Psoas muscle (tissue), 8 donors: Measurements from ENCODE around the gene APH1A. TPM values are rescaled to one million over a fixed set of nuclear protein-coding genes. Genes with fewer than 3 reads are reported as not detected.
A peak's percentile ranks its signal among the peaks of the same experiment; 100 is the strongest.

Experiments used
- ATAC-seq, 4 donors: fragments of 200-7000 bp; cut with Tn5 transposase; one replicate each; pipeline ENCODE4 v1.9.1; 2020; ENCODE audit warnings: moderate library complexity in 3 of 4, mild to moderate bottlenecking in 2 of 4
- DNase-seq, 2 donors: peaks; one replicate each; pipeline ENCODE4 v3.0.0-alpha.2; 2020
- H3K27ac ChIP-seq: fragments of 200-600 bp; one replicate; pipeline ENCODE4 v1.8.0; 2022
- H3K27me3 ChIP-seq, 3 donors: fragments of 200-600 bp in 1 of 3; one replicate each; pipeline versions ENCODE4 v1.6.1 to v1.8.0; 2013 to 2022; ENCODE audit warnings: low read length in 2 of 3, mild to moderate bottlenecking in 2 of 3, moderate library complexity in 1 of 3; ENCODE audit not compliant: insufficient read depth in 3 of 3
- H3K36me3 ChIP-seq, 2 donors: fragments of 200-600 bp in 1 of 2; one replicate each; pipeline versions ENCODE4 v1.6.1 to v1.8.0; 2013 to 2022; ENCODE audit warnings: low read depth in 1 of 2, mild to moderate bottlenecking in 1 of 2, moderate library complexity in 1 of 2; ENCODE audit not compliant: insufficient read depth in 1 of 2
- H3K4me1 ChIP-seq: fragments of 200-600 bp; one replicate; pipeline ENCODE4 v1.8.0; 2022
- H3K4me3 ChIP-seq: fragments of 200-600 bp; one replicate; pipeline ENCODE4 v1.8.0; 2022; ENCODE audit warnings: mild to moderate bottlenecking
- H3K9me3 ChIP-seq: fragments of 200-600 bp; one replicate; pipeline ENCODE4 v1.8.0; 2022
- CTCF ChIP-seq: fragments of 200-600 bp; IDR thresholded peaks from one replicate; pipeline ENCODE4 v1.8.0; 2022; ENCODE audit warnings: antibody characterized with exemption
- WGBS, 3 donors: extraction: QIAGEN DNeasy Blood & Tissue Kit; methylation state at CpG; one replicate each; pipeline versions ENCODE4 v1.1.6 to v1.1.7; 2013; 5-methylcytosine and 5-hydroxymethylcytosine counted together
- intact Hi-C, 2 donors: fragments of 100-400 bp; cut with DNase I; formaldehyde crosslinking; loops; one replicate each; pipeline versions ENCODE4 v1.11.0 to v1.14.2; 2022
- polyA plus RNA-seq, 3 donors: library from polyadenylated mRNA; stranded (reverse); fragments of 200-250 nt; gene quantifications; one replicate each; pipeline ENCODE4 v1.2.3, GENCODE V29; 2013
- total RNA-seq, 4 donors: library from RNA; stranded (reverse); fragmentation: NEBNext Ultra II Directional in 2 of 4; extraction: Animal tissue kit (Norgen Biotek cat#: 25700) in 2 of 4; gene quantifications; one replicate each; pipeline versions ENCODE4 v1.2.1 to v1.2.4, GENCODE V29; 2021 to 2023
- donor health status: healthy with polysubstance abuse.
- donor health status: DM: no; HTN: no; CAD: no; lungs with moderate emphysema.
- donor health status: Bipolar disorder and iron deficiency.
- donor health status: healthy.
- donor health status: DM: yes; HTN: yes; CAD: no.
- donor health status: DM: no; HTN: no; CAD: no.
- donor health status: DM: no; HTN: no; CAD: no.
- donor health status: DM: yes; HTN: yes; CAD: no.

The APH1A gene
- total and polyA plus RNA-seq, 7 donors, result 33.1 to 91.5 (median 62.3) TPM

- intact Hi-C loops, result no loop called here
- Histone ChIP-seq H3K27me3 (no peaks in the 10 kb centered on the region), H3K9me3 (no peaks in the 10 kb centered on the region), H3K27ac (peak overlapping the region; percentile 30), H3K4me1 (peaks cover 20% of the 10 kb centered on the region), H3K36me3 (peaks cover 0 to 4% of the 10 kb centered on the region in 2 donors), H3K4me3 (no peak overlapping the region)
- ATAC-seq, result no peak
- no peak for DNase-seq
- WGBS, 3 donors, result 47 to 61% (median 47%) methylated on average over 4 of the region's 4 CpGs
- no peak for TF ChIP-seq CTCF
Observed at GRCh38 chr1:150259217-150259616, 9.6 kb downstream of the APH1A start.

GRCh38 chr1:150257624-150258585, 10.9 kb downstream of the APH1A start, which contains the start of gene CA14:
CA14 (plus strand) TSS chr1:150257774; CDS start chr1:150258129, 355 bp downstream.
- peaks cover 20% of the 10 kb centered on the region for H3K4me1 ChIP-seq
- peak within 1 kb of the TSS; percentile 15 for H3K4me3 ChIP-seq
- intact Hi-C loops, result no loop called here
- H3K27me3 ChIP-seq, result no peaks in the 10 kb centered on the region
- peak in 1 of 2 donors; percentile 65 for DNase-seq
- H3K9me3 ChIP-seq, result no peaks in the 10 kb centered on the region
- WGBS, 3 donors, result 23 to 35% (median 28%) methylated on average over 12 to 13 of the region's 13 CpGs
- no peak within 1 kb of the TSS for H3K27ac ChIP-seq
- H3K36me3 ChIP-seq, result no peaks in the 10 kb centered on the region
- no peak for TF ChIP-seq CTCF
- peak; percentile 33 to 62 (median 46) for ATAC-seq

- peak overlapping the region; percentile 54 for H3K4me3 ChIP-seq
- ATAC-seq, result peak in 2 of 4 donors; percentile 21 to 34
- intact Hi-C loops, result no loop called here
- no peak for DNase-seq
- H3K9me3 ChIP-seq, result no peaks in the 10 kb centered on the region
- no peak for TF ChIP-seq CTCF
- 17 to 30% (median 24%) methylated on average over 14 of the region's 14 CpGs for WGBS, 3 donors
- H3K27me3 ChIP-seq, result no peaks in the 10 kb centered on the region
- H3K4me1 ChIP-seq, result peaks cover 20% of the 10 kb centered on the region
- H3K36me3 ChIP-seq, result no peaks in the 10 kb centered on the region
- H3K27ac ChIP-seq, result no peak overlapping the region
Observed at GRCh38 chr1:150256554-150257341, 12.1 kb downstream of the APH1A start.

GRCh38 chr1:150256198-150256553, 12.6 kb downstream of the APH1A start:
- 0 to 1% (median 0%) methylated on average over 1 of the region's 1 CpG for WGBS, 3 donors
- H3K4me1 ChIP-seq, result peaks cover 20% of the 10 kb centered on the region
- H3K36me3 ChIP-seq, result no peaks in the 10 kb centered on the region
- DNase-seq, result no peak
- peak overlapping the region; percentile 54 for H3K4me3 ChIP-seq
- no peaks in the 10 kb centered on the region for H3K9me3 ChIP-seq
- no peaks in the 10 kb centered on the region for H3K27me3 ChIP-seq
- intact Hi-C loops, result no loop called here
- no peak for TF ChIP-seq CTCF
- H3K27ac ChIP-seq, result no peak overlapping the region
- ATAC-seq, result peak in 1 of 4 donors; percentile 5
